Measurements from ENCODE around the gene RBBP8.
A peak's percentile ranks its signal among the peaks of the same experiment; 100 is the strongest.
"Not testable (repeated sequence)": the region's sequence is repeated elsewhere in the genome, so short reads cannot be mapped to it uniquely, and the experiment has no call there.

The RBBP8 gene

DNA sequence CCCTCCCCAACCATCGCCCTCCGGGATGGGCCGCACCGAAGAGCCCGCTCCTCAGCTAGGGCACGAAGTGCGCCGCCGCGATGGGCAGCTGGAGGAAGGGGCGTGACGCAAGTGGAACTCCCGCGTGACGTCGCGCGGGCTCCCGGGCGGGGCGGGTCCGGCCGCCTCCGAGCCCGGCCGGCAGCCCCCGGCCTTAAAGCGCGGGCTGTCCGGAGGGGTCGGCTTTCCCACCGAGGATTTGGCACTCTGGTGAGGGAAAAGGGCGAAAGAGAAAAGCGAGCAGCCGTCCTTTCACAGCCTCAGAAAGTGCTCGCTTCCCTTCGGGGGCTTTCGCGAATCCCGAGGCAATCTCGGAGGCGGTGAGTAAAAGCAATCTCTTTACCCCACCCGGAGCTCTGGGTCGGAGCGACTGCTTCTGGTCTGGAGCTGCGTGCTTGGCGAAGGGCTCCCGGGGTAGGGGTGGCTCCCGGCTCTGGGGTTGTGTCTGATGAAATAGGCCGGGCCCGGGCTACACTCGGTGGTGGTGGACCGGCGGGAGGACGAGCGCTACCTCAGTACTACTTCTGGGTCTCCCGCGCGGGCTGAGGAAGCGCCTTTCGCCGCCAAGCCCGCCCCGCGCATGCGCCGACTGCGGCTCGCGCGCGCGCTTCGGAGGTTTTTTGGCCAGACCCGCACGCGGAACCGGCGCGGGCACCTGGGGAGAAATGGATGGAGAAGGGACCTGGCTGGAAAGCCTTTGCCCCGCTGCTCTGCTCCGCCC lies at the start of gene RBBP8:
RBBP8 (plus strand) TSS at position 123 of the 760 bp plus-strand sequence. CDS start 3,524 bp downstream, outside the sequence.
- peak; percentile 23 for DNase-seq

DNA sequence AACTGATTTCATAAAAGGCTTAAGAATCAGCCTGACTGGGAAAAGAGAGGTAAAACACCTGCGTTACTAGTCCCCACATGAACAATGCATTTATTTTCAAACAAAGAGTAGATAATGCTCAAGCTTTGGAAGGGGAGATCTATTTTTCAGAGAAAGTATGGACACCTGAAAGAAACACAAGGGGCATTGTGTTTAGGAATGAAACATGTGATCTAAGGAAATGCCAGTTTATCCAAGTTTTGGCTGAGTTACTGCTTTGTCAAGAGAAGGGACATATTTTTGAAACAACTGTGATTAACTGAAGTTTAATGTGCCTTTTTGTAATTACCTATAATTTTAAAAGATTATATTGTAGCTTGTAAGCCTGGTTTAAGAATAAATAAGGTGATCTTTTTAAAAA lies 49.3 kb upstream of the RBBP8 start:
- DNase-seq: no peak

DNA sequence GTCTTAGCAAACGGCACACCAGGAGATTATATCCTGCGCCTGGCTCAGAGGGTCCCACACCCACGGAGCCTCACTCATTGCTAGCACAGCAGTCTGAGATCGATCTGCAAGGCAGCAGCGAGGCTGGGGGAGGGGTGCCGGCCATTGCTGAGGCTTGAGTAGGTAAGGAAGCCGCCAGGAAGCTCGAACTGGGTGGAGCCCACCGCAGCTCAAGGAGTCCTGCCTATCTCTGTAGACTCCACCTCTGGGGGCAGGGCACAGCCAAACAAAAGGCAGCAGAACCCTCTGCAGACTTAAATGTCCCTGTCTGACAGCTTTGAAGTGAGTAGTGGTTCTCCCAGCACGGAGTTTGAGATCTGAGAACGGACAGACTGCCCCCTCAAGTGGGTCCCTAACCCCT lies 47.4 kb upstream of the RBBP8 start:
- DNase-seq: not testable (repeated sequence)

DNA sequence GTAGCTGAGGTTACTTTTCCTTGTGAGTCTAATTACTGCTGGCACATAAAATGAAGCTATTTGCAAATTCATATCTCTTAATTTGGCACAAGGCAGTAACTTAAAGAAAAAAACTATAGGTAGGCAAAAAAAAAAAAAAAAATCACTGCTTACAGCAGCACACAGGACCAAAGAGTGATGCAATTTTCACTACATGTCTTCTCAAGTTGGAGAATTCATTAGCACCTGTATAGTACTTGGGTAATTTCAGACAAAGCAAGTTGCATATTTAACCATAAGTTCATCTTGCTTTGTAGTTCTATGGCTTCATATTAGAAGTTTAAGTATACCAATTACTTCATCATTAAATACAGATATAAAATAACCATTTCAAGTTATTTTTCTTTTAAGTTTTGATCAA lies 33.7 kb upstream of the RBBP8 start:
- no peak for DNase-seq

DNA sequence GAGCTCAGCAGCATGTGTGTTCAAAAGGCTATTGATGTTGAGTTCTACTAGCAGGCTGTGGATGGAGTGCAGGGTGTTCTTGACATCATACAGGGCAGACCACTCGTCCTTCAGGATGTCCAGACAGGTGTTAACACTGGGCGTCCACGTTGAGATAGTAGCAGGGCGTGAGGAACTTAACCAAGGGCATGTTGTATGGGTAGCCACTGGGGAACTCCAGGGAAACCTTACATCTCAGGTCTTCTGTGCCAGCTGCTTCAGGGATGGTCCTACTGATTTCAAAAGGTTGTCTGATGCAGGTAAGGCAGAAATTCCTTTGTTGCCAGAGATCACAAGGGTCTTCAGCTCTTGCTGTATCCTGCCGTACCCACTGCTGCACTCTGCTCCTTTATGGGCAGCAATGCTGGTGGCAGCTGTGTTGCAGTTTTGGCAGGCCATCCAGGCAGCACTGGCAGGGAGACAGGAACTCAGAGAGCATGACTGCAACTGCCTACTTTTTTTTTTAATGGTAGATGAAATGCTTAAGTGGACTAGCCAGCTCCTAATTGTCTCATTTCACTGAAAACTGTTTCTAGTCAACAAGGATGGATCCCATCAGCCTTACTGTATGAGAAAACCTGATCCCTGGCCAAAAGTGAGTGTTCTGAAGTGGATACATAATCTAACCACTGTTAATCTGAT lies 32.4 kb upstream of the RBBP8 start:
- no peak for DNase-seq

DNA sequence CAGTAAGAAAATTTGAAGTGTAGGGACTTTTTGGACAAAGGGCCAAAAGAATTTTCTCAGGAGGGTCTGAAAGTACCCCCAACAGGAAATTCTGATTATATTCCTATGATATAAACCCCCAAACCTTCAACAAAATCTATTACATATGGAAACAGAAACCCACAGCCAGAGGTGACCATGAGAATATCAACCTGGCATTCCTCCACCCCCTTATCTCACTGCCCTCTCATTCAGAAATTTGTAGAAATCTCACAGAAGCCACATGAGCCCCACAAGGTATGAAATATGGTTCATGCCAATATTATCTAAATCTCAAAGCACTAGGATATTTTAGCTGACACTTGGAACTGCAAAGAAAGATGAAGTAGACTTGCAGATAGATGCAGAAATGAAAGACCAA lies 31.0 kb upstream of the RBBP8 start:
- no peak for DNase-seq

DNA sequence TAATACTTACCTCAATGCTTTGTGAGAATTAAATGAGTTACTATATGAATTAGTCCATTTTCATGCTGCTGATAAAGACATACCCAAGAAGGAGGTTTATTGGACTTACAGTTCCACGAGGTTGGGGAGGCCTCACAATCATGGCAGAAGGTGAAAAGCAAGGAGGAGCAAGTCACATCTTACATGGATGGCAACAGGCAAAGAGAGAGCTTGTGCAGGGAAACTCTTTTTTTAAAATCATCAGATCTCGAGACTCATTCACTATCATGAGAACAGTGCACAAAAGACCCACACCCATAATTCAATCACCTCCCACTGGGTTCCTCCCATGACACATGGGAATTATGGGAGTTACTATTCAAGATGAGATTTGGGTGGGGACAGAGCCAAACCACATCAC lies 29.9 kb upstream of the RBBP8 start:
- DNase-seq: not testable (repeated sequence)

DNA sequence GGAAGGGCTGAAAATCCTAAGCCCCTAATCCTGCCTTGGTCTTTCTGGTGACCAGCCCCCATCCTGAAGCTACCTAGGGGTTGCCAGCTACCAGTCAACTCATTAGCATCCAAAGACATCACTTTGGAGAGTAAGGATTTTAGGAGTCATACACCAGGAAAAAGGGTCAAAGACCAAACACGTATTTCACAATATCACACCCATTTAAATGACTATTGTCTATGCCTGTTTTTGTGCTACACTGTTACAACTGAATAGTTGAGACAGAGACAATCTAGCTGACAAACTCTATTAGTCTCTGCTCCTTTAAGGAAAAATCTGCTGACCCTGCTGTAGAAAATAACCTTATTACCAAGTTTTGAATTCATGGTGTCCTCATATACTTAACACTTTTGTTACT lies 21.0 kb upstream of the RBBP8 start:
- DNase-seq: no peak

DNA sequence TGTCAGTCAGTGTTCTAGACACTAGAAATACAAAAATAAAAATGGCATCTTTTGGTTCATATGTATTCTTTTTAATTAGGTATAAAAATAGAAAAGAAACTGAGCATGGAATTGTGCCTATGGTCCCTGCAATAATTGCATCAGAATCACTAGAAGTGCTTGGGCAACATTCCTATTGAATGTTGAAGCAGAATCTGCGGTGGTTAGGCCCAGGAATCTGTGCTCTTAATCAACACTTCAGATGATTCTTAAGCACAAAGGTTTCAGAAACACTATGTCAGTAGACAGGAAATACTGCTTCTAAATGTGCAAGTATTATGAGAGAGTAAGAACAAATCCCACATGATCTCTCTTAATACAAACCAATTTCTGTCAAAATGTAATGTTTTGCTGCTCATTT lies 20.3 kb upstream of the RBBP8 start:
- no peak for DNase-seq

DNA sequence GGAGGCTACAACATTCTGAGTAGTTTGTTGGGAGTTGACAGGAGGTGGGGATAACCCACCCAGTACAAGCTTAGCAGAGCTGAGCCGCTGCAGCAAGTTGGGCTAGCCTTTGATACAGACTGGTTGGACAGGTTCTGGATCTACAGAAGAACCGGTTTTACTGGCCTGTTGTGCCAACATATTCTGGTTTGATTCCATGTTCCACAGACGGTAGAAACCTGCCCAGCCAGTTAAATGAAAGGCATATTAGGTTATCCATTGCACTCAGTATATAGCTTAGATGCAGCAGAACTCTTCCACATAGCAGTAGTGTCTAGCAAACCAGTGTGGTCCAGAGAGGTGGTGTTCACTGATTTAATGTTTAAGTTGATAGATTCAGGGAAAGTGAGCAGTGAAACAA lies 19.3 kb upstream of the RBBP8 start:
- no peak for DNase-seq

DNA sequence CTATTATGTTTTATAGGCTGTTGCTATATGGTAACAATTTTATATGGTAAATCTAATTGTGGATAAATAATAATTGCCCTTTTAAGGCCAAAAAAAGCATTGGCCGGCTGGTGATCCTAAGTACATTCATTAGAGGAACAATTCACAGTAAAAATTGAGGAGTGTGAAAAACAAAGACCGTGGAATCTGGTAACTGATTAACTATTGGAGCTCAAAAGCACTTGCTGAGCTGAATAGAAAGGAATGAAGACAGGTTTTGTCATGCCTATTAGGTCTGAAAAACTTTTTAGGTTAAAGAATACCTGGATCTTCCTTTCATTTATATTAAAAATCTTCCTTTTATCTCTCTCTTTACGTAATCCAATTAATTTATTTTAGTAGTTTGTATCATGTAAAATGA lies 18.5 kb upstream of the RBBP8 start:
- DNase-seq: no peak

DNA sequence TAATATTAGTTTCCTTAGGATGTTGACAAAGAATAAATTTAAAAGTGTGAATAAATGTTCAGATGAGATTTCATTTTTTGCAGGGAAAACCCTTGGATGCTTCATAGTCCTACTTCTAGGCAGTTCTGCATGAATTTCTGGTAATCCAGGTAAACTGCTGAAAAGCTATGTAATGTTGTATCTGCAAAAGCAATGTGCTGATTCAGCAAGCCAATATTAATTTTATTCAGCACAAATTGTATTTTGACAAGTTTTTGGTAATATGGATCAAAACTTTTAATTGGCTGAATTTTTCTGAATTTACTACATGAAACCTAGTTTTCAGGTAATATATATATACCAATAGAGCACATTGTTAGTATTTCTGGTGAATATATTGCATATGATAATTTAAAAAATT lies 17.8 kb upstream of the RBBP8 start:
- no peak for DNase-seq

DNA sequence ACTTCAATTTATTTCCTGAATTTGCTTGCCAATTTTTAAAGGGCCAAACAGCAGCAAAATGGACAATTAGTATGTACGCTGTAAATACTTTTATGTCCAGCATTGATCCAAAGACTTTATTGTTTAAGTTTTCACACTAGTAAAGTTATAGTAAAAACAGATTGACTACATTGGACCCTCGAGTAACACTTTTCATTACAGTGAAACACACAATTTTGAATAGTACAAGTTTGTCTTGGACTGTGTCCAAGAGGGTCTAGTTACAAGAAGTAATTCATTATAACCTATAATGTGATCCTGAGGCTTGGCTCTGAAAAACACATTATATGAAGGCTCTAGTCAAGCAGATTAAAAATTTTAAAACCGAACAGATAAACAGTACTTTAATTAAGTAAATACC lies 11.4 kb upstream of the RBBP8 start:
- no peak for DNase-seq

DNA sequence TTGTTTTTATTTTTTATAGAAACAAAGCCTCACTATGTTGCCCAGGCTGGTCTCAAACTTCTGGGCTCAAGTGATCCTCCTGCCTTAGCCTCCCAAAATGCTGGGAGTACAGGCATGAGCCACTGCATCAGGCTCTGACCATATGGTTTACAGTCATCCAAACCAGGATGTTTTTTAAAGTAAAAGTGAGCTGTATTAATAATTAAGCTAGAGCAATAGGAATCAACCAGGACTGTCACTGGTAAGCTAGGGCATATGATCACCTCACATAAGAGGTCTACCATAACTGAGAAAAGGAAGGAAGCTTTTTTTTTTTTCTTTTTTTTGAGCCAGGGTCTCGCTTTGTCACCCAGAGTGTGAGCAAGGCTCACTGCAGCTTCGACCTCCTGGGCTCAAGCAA lies 8.5 kb upstream of the RBBP8 start:
- no peak for DNase-seq

DNA sequence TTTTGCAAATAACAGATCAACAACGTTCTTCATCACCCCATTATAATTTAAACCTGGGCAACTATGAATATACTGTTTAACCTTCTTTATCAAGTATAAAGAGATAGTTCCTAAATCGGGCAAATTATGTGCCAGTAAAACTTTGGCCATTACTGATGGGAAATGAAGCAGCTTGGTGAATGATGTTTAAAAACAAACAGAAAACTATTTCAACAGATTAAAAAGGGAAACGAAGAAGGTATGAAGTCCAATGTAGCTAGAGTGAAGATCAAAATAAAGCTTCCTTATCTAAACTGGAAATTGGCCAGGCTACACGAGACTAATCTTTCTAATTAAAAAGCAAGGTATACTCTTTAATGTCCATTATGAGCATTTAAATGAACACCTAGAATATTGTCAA lies 6.7 kb upstream of the RBBP8 start:
- no peak for DNase-seq

DNA sequence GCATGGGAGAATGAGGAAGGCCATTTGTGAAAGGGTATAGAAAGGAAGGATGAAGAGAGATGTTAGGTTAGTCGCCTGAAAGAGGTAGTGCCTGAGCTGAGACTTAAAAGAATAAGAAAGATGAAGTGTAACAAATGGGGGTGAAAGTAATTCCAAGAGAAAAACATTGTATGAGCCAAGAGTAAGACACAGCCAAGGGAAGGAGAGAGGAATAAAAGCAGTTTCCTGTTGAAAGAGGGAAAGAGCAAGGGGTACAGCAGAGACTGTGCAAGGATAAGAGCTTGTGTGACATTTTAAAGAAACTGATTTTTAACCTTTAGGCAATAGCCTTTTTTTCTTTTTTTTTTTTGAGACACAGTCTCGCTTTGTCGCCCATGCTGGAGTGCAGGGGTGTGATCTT lies 4.8 kb upstream of the RBBP8 start:
- no peak for DNase-seq

DNA sequence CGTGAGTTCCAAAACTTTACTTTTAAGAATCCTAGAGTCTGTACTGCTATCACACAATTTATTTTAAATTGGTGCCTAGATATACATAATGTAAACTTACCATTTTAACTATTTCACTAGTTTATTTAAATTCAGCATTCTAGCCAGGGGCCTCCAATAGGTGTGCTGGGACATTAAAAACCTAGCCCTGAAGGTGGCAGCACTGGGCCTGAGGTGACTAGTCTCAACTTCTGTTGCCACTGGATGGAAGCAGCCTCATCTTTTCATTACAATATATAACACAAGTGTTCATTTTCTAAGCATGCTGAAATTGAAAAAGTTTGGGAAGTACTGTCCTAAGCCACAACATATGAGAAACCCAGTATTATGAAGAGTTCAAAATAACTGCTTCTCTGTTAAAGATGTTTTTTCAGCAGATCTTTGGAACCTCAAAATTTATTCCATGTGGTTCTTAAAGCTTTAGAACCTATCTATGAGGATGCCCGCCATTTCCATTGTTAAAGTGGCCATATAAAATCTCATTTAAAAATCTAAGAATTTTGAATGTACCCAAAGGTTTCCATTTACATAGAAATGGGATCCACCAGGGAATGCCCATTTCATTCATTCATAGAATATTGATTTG lies 2.9 kb upstream of the RBBP8 start:
- no peak for DNase-seq

DNA sequence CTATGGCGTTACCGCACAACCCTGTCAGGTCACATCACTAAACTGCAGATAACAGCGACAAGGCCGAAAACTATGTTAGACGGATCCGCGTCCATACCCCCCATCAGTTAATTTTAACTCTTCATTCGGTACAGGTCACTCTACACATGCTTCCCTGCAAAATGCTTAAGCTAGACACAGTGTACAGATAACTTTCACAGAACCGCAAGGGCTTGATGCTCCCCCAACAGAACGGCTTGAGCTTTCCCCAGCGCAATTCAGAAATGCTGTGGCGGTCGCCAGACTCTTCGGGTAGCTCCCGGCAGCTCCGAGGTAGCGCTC lies 283 bp upstream of the RBBP8 start:
- DNase-seq: no peak

DNA sequence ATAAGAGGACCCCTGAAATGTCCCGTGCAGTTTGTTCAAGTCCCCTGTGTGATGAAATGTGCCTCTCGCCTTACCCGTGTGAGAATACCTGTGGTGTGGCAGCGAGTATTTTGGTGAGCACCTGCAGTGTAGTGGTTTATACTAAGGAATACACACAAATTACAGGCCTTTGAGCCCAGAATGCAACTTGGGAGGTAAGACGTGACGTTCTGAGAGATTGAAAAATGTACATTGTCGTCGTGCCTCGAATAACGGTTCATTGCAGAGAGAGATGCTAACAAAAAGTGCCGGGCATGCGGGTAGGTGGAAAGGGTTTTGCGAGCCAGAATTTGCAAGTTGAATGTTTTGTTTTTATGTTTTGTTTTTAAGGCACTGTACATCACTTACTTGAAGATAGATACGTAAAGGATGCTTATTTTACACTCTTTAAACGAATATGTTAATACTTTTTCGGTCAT lies 867 bp downstream of the RBBP8 start:
- DNase-seq: no peak

DNA sequence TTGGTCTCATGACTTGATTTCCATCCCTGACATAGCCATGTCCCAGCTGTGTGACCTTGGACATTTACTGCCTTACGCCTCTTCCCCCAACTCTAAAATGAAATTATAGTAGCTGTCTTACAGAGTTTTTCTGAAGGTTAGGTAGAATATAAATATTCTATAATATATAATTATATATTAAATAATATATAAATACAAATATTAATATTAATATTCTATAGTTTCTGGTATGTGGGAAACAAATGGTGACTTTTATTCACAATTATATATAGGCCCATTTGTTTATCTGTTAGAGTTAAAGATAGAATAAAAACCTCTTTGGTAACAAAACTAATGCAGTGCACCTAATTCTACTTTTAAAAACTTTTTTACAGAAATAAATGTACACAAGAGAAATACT lies 1.7 kb downstream of the RBBP8 start:
- DNase-seq: no peak

DNA sequence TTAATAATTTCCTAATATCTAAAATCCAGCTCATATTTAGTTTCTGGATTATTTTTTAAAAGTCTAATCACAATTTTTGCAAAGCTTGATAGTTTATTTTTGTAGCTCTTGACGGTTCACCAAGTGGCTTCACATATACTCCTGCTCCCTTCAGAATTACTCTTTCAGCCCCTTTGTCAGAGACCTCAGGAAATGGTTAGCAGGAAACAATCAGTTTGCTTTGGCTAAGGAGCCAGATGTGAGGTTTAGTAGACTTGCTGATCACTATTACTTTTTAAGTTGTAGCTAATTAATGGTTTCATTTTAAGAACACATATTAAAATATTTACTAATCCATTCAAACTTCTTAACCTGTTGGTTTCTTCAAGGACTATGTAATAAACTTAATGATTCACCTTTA lies 2.3 kb downstream of the RBBP8 start:
- no peak for DNase-seq

DNA sequence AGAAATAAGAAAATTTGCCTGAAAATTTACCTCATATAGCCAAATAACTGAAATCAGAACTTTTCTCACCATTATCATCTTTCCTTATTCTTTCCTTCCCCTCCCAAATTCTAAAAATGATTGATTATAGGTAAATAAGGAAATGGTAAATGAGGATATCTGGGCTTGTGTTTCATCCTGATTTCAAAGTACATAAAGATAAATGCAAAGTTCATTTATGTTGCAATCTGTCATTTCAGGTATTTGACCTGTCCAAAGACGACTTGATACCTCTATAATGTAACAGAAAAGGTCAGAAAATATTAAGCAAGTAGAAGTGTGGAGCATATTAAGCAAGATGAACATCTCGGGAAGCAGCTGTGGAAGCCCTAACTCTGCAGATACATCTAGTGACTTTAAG lies 3.4 kb downstream of the RBBP8 start:
- DNase-seq: no peak

DNA sequence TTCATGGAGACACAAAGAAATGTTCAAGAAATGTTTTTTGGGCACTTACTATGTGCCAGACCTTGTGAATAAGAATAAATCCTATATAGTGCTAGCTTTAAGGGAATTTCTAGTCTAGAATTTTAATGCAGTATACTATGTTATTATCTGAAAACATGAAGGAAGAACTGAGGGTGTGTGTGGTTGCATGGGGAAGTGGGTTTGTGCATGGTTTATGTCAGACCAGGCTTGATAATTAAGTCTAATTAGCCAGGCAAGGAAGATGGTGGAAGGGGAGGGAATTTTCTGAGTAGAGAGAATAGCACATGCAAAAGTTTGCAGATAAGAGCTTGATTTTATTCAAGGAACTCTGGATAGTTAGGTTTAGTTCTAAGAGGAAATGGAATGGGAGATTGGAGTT lies 6.5 kb downstream of the RBBP8 start:
- no peak for DNase-seq

DNA sequence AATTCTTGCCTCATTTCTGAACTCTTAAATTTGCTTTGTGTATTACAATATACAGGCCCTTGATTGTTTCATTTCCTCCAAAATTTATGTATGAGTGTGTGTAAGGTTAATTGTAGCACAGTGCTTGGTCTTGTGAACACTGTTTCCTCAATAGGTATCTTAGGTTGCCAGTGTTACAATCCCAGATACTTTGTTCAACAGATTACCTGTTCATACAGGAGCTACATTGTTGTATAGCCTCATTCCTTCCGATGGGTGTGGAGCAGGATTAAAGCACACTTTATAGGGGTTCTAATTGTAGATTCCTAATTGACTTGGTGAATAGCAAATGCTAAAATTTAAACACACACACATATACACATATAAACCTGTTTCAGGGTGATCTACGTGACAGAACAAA lies 10.7 kb downstream of the RBBP8 start:
- no peak for DNase-seq

DNA sequence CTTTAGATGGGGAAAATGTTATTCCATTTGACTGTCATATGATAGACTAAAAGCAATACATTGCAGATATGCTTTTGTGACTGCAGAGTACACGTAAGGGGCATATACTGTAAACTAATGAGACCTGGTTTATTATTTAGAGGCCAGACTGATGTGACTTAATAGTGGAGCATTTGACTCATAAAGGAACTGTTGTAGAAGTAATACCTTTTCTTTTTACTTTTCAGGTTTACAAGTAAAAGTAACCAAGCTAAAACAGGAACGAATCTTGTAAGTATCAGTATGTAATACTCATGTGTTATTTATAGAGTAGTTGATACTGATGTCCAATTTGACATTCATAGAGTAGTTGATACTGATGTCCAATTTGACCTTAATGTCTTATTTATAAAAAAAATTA lies 13.1 kb downstream of the RBBP8 start:
- no peak for DNase-seq
